LNCaP clone FGC (cell line): ENCODE data around the gene TIAM1.
A peak's percentile ranks its signal among the peaks of the same experiment; 100 is the strongest.

ENCODE experiments used
- DNase-seq: peaks from one replicate; pipeline ENCODE4 v3.0.0-alpha.2; 2011; ENCODE audit warnings: low read depth
- H3K4me3 ChIP-seq: 2 replicates; pipeline ENCODE4 v1.5.1; 2011; ENCODE audit warnings: mild to moderate bottlenecking, low read depth, low read length, control low read depth
- TF ChIP-seq, protein P1 (sequence below): IDR thresholded peaks from 2 replicates; pipeline ENCODE4 v1.5.1; 2012; ENCODE audit warnings: mild to moderate bottlenecking; ENCODE audit not compliant: control insufficient read depth, insufficient read depth; ENCODE audit errors: extremely low read depth

The TIAM1 gene

DNA sequence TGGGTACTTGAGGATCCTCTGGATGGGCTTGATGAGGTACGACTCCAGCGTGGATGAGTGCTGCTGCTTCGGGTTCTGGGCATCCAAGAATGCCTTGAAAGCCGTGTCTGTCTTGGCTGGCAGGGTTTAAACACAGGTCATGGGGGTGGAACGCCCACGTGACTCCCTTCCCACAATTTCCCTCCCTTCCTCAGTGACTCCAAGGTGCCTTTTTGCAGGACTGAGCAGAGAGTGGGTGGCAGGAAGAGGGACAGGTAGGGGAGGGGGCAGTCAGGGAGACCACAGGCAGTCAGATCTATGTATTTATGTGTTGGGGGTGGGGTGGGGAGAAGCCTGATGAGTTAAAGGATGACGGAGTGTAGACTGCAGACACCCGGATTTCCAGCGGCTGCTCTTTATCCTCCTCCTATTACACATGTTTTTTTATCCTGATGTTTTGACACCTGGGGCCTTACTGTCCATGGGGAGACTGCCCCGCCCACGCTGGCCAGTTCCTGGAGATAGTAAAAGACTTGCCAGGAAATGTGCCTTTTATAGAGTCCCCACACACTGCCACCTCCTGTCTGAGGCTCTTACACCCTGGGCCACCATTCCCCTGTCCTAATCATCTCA is 202.6 kb downstream of the TIAM1 start:
- H3K4me3 ChIP-seq, result no peak overlapping the region
- DNase-seq, result no peak
- TF ChIP-seq, protein P1, sequence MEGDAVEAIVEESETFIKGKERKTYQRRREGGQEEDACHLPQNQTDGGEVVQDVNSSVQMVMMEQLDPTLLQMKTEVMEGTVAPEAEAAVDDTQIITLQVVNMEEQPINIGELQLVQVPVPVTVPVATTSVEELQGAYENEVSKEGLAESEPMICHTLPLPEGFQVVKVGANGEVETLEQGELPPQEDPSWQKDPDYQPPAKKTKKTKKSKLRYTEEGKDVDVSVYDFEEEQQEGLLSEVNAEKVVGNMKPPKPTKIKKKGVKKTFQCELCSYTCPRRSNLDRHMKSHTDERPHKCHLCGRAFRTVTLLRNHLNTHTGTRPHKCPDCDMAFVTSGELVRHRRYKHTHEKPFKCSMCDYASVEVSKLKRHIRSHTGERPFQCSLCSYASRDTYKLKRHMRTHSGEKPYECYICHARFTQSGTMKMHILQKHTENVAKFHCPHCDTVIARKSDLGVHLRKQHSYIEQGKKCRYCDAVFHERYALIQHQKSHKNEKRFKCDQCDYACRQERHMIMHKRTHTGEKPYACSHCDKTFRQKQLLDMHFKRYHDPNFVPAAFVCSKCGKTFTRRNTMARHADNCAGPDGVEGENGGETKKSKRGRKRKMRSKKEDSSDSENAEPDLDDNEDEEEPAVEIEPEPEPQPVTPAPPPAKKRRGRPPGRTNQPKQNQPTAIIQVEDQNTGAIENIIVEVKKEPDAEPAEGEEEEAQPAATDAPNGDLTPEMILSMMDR, result no peak

DNA sequence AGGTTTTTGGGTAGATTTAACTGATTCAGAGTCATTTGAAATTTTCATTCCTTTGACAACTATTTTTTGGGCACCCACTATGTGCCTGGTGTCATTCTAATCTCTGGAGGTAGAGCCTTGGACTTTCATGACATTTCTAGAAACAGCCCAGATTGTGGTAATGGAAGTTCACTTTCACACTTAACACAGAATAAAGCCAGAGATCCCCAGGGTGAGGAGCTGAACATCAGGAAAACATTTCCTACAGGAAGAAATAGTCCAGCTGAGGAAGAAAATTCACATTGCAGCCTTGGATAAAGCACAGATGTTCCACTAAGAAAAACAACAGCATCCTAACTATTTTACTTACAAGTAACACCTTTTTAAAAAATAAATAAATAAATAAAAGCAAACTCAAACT is 203.4 kb downstream of the TIAM1 start:
- TF ChIP-seq, protein P1, result no peak
- no peak for DNase-seq
- no peak overlapping the region for H3K4me3 ChIP-seq

DNA sequence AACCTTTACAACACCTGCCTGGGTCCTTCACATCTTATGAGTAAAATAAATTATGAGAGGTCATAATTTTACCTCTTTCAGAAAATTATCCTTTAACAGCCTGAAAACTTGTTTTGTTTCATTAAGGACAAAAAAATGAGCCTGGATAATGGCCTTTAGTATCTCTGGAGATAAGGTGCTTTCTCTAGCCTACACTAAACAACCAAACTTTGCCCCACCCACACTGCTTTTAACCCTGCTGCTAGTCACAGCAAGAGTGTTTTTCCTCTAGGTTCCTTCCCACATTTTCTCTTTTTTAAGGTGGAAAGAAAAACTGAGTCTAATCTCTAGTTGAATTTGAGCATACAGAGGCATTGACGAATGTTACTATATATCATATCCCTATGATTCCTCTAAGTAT is 204.0 kb downstream of the TIAM1 start:
- TF ChIP-seq, protein P1, result no peak
- no peak overlapping the region for H3K4me3 ChIP-seq
- no peak for DNase-seq

DNA sequence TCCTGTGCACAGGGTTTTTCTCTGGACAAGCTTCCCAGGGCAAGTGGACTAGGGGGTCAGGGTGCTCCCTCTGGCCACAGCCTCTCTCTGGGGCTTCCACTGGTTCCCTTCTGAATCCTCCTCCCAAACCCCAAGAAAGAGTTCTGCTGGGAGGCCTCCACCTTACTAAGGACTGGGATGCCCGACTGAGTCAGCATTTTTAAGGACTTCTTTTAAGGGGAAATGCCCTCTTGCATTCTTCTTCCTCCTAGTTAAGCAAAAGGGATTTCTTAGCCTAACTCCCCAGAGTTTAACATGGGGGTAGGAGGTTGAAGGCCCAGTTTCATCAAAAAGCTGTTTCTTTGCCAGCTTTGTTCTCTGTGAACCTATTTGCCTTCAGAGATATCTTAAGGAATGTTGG is 206.1 kb downstream of the TIAM1 start:
- no peak for DNase-seq
- TF ChIP-seq, protein P1, result no peak
- no peak overlapping the region for H3K4me3 ChIP-seq

DNA sequence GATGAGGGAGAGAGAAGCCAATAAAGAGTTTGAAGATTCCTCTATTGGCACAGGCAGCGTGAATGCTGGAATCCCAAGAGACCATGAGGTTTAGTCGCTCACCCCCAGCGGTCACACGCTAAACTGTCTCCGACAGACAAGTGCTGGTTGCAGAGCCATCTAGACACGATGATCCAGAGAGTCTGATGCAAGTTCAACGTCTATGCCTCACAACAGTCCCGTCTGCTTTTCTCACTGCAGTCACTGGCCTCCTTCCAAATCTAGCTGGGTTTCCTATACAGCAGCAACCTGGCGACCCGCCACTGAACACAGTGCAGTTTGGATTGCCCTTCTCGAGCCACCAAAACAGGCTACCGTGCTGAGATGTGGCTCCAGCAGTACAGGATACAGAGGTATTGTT is 207.2 kb downstream of the TIAM1 start:
- H3K4me3 ChIP-seq, result no peak overlapping the region
- peak; percentile 40 for DNase-seq
- TF ChIP-seq, protein P1, result no peak

DNA sequence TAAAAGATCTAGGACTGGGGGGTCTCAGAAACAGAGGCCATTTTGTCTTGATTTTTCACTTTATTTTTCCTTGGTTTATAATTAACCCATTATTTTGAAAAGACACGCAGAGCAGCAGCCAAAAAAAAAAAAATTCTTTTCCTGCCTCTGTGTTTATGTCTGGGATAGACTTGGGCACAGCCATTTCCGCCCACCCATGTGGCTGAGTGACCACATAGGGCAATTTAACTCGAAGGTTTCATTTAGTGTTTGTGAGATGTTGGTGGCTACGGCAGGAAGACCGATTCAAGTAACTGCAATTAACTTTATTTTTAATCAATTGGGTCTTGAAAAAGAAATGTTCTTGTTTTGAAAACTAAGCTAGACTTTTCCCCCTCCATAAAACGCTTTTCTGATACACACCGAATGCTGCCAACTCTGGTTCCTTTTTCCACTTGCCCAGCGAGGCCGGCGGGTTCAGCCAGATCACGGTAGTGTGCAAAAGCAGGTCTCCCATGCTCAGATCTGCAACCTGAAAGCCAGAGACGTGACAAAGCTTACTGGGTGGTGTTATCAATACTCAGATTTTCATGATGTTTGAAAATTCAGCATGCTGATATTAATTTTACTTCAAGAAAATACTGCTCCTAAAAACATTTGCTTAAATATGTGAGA is 208.4 kb downstream of the TIAM1 start:
- TF ChIP-seq, protein P1, result no peak
- no peak overlapping the region for H3K4me3 ChIP-seq

More for the DNA sequence above, 208.4 kb downstream of the TIAM1 start:
- DNase-seq, result no peak
